ENCODE measurements around the gene PREX1.

DNA sequence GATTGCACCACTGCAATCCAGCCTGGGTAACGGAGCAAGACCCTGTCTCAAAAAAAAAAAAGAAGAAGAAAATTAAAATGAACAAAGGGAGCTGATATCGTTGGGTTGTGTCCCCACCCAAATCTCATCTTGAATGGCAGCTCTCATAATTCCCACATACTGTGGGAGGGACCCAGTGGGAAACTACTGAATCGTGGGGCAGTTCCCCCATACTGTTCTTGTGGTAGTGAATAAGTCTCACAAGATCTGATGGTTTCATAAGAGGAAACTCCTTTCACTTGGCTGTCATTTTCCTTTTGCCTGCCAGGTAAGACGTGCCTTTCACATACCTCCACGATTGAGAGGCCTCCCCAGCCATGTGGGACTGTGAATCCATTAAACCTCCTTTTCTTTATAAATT lies 149.4 kb downstream of the PREX1 start:
- TF ChIP-seq, protein P1, sequence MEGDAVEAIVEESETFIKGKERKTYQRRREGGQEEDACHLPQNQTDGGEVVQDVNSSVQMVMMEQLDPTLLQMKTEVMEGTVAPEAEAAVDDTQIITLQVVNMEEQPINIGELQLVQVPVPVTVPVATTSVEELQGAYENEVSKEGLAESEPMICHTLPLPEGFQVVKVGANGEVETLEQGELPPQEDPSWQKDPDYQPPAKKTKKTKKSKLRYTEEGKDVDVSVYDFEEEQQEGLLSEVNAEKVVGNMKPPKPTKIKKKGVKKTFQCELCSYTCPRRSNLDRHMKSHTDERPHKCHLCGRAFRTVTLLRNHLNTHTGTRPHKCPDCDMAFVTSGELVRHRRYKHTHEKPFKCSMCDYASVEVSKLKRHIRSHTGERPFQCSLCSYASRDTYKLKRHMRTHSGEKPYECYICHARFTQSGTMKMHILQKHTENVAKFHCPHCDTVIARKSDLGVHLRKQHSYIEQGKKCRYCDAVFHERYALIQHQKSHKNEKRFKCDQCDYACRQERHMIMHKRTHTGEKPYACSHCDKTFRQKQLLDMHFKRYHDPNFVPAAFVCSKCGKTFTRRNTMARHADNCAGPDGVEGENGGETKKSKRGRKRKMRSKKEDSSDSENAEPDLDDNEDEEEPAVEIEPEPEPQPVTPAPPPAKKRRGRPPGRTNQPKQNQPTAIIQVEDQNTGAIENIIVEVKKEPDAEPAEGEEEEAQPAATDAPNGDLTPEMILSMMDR (IDR thresholded peaks at IDR 0.05): no peak
- TF ChIP-seq POLR2AphosphoS5 (IDR thresholded peaks at IDR 0.05; ENCODE audit: low read depth, low read length): no peak
- TF ChIP-seq TCF7L2 (IDR thresholded peaks at IDR 0.05; ENCODE audit: low read depth, low read length): no peak

Measured in Panc1 (cell line).